ENCODE measurements around the gene GRK7. TPM values are rescaled to one million over a fixed set of nuclear protein-coding genes. Genes with fewer than 3 reads are reported as not detected.

GRK7 gene
- polyA plus RNA-seq, 1 of the 3 experiments (the other 2 are of a cell fraction), result not detected

GRCh38 chr3:141753399-141753798 is 9.8 kb upstream of the GRK7 start:
- Histone ChIP-seq H3K4me2 (no peak overlapping the region), H3K9me3 (no peaks in the 10 kb centered on the region), H3K79me2 (ENCODE audit: insufficient read depth) (no peaks in the 10 kb centered on the region), H2AFZ (ENCODE audit: low read depth) (no peak overlapping the region), H3K4me3 (ENCODE audit: low read depth in 2 of 2, low read length in 1 of 2) (no peak overlapping the region), H3K36me3 (replicated peaks in 1 of 2; ENCODE audit: control insufficient read depth in 1 of 2, insufficient read depth in 2 of 2, low read length in 1 of 2) (peaks cover 10 to 25% of the 10 kb centered on the region in 2 experiments), H3K27ac (ENCODE audit: low read depth in 2 of 2, low read length in 1 of 2) (no peak overlapping the region), H4K20me1 (ENCODE audit: insufficient read depth) (no peaks in the 10 kb centered on the region), H3K4me1 (ENCODE audit: control insufficient read depth in 1 of 2, insufficient read depth in 2 of 2, low read depth in 1 of 2, low read length in 1 of 2) (no peaks in the 10 kb centered on the region), H3F3A (replicated peaks; ENCODE audit: insufficient read depth) (peaks cover 7% of the 10 kb centered on the region), H3K9ac (no peak overlapping the region), H3K27me3 (ENCODE audit: insufficient read depth) (no peaks in the 10 kb centered on the region), H3K9me2 (no peaks in the 10 kb centered on the region)
- CTCF ChIA-PET, result interaction anchor here (1.1 kb wide), 1 partner anchor 15 kb away, joined by 5 read pairs; the partner anchor contains the start of gene RNF7
- 92% methylated on average over 2 of the region's 3 CpGs for WGBS (ENCODE audit: low lambda C conversion rate)
- DNase-seq, result no peak
- TF ChIP-seq MXI1 (IDR thresholded peaks at IDR 0.05; ENCODE audit: low read depth, low read length) (no peak), NFIC (IDR thresholded peaks at IDR 0.05; ENCODE audit: borderline replicate concordance) (no peak), RFX5 (IDR thresholded peaks at IDR 0.05; ENCODE audit: low read length) (no peak), RCOR1 (IDR thresholded peaks at IDR 0.05; ENCODE audit: low read length) (no peak), POLR2AphosphoS5 (IDR thresholded peaks at IDR 0.05; ENCODE audit: low read depth, low read length) (no peak), SMC3 (IDR thresholded peaks at IDR 0.05; ENCODE audit: low read depth, low read length) (no peak), JUND (IDR thresholded peaks at IDR 0.05) (no peak), GATA2 (CRISPR knock-in tag; IDR thresholded peaks at IDR 0.05) (no peak), CTCF (IDR thresholded peaks at IDR 0.05) (no peak), CHD2 (IDR thresholded peaks at IDR 0.05; ENCODE audit: low read length, partially characterized antibody) (no peak), FOSL2 (IDR thresholded peaks at IDR 0.05; ENCODE audit: borderline replicate concordance, low read depth) (no peak), YY1 (IDR thresholded peaks at IDR 0.05; ENCODE audit: low read depth) (no peak), USF2 (IDR thresholded peaks at IDR 0.05; ENCODE audit: borderline replicate concordance, low read depth, low read length) (no peak), MEF2A (IDR thresholded peaks at IDR 0.05; ENCODE audit: borderline replicate concordance, low read depth) (no peak), MAX (IDR thresholded peaks at IDR 0.05; ENCODE audit: low read depth) (no peak), SIN3A (IDR thresholded peaks at IDR 0.05; ENCODE audit: borderline replicate concordance, low read depth, low read length) (no peak), GABPA (IDR thresholded peaks at IDR 0.05; ENCODE audit: low read depth) (no peak)
- POLR2A ChIA-PET, result no interaction called here

GRCh38 chr3:141754032-141754431 is 9.2 kb upstream of the GRK7 start:
- H3F3A ChIP-seq (replicated peaks; ENCODE audit: insufficient read depth), result peaks cover 7% of the 10 kb centered on the region
- no peaks in the 10 kb centered on the region for H3K79me2 ChIP-seq (ENCODE audit: insufficient read depth)
- WGBS (ENCODE audit: low lambda C conversion rate), result 86% methylated on average over 1 of the region's 1 CpG
- H3K27me3 ChIP-seq (ENCODE audit: insufficient read depth), result no peaks in the 10 kb centered on the region
- POLR2A ChIA-PET, result no interaction called here
- no peaks in the 10 kb centered on the region for H4K20me1 ChIP-seq (ENCODE audit: insufficient read depth)
- H3K36me3 ChIP-seq (replicated peaks in 1 of 2; ENCODE audit: control insufficient read depth in 1 of 2, insufficient read depth in 2 of 2, low read length in 1 of 2), result peaks cover 10 to 25% of the 10 kb centered on the region in 2 experiments
- H2AFZ ChIP-seq (ENCODE audit: low read depth), result no peak overlapping the region
- DNase-seq, result no peak
- no peaks in the 10 kb centered on the region for H3K4me1 ChIP-seq (ENCODE audit: control insufficient read depth in 1 of 2, insufficient read depth in 2 of 2, low read depth in 1 of 2, low read length in 1 of 2)
- H3K4me3 ChIP-seq (ENCODE audit: low read depth in 2 of 2, low read length in 1 of 2), result no peak overlapping the region
- no peak overlapping the region for H3K4me2 ChIP-seq
- no peaks in the 10 kb centered on the region for H3K9me2 ChIP-seq
- CTCF ChIA-PET, result interaction anchor here (1.1 to 1.3 kb wide), 2 partner anchors 15 to 160 kb away, joined by 4 to 5 read pairs; partner anchors contain the start of gene RNF7
- H3K27ac ChIP-seq (ENCODE audit: low read depth in 2 of 2, low read length in 1 of 2), result no peak overlapping the region
- H3K9ac ChIP-seq, result no peak overlapping the region
- no peaks in the 10 kb centered on the region for H3K9me3 ChIP-seq
- TF ChIP-seq CHD2 (IDR thresholded peaks at IDR 0.05; ENCODE audit: low read length, partially characterized antibody), result no peak
- TF ChIP-seq TCF12 (IDR thresholded peaks at IDR 0.05), result no peak
- TF ChIP-seq SMC3 (IDR thresholded peaks at IDR 0.05; ENCODE audit: low read depth, low read length), result no peak
- no peak for TF ChIP-seq FOXJ3 (CRISPR knock-in tag; IDR thresholded peaks at IDR 0.05)
- TF ChIP-seq ZBTB33 (IDR thresholded peaks at IDR 0.05; ENCODE audit: borderline replicate concordance, low read depth), result no peak
- TF ChIP-seq FOXM1 (IDR thresholded peaks at IDR 0.05; ENCODE audit: low read depth), result no peak
- TF ChIP-seq REST (IDR thresholded peaks at IDR 0.05; ENCODE audit: low read depth, low read length), result no peak
